Ramos (cell line): ENCODE data around the gene LDLRAD4.

Experiments
- in situ Hi-C: fragments of 300-500 bp; cut with MboI; formaldehyde crosslinking; loops from one replicate; pipeline ENCODE4 v1.14.3; 2022; ENCODE audit warnings: low sequenced_read_pairs; ENCODE audit not compliant: unreplicated experiment

Gene LDLRAD4

GRCh38 chr18:13278062-13278630, 59.6 kb downstream of the LDLRAD4 start:
- in situ Hi-C loops, result no loop called here

GRCh38 chr18:13279181-13280069, 60.9 kb downstream of the LDLRAD4 start:
- in situ Hi-C loops, result no loop called here

GRCh38 chr18:13280070-13280795, 61.7 kb downstream of the LDLRAD4 start:
- in situ Hi-C loops, result no loop called here

GRCh38 chr18:13281406-13281805, 62.8 kb downstream of the LDLRAD4 start:
- in situ Hi-C loops, result no loop called here

- in situ Hi-C loops, result no loop called here
Measured at GRCh38 chr18:13283746-13284145, 65.2 kb downstream of the LDLRAD4 start.

GRCh38 chr18:13284330-13285027, 65.9 kb downstream of the LDLRAD4 start:
- in situ Hi-C loops, result no loop called here

GRCh38 chr18:13285874-13286273, 67.3 kb downstream of the LDLRAD4 start:
- in situ Hi-C loops, result no loop called here

GRCh38 chr18:13286456-13287125, 68.0 kb downstream of the LDLRAD4 start:
- in situ Hi-C loops, result no loop called here

GRCh38 chr18:13287372-13287771, 68.8 kb downstream of the LDLRAD4 start:
- in situ Hi-C loops, result no loop called here

- in situ Hi-C loops, result no loop called here
Measured at GRCh38 chr18:13288509-13289133, 70.1 kb downstream of the LDLRAD4 start.

GRCh38 chr18:13289481-13290205, 71.1 kb downstream of the LDLRAD4 start:
- in situ Hi-C loops, result no loop called here

- in situ Hi-C loops, result no loop called here
Measured at GRCh38 chr18:13290856-13291271, 72.3 kb downstream of the LDLRAD4 start.

GRCh38 chr18:13291299-13291698, 72.7 kb downstream of the LDLRAD4 start:
- in situ Hi-C loops, result no loop called here

GRCh38 chr18:13291745-13292447, 73.3 kb downstream of the LDLRAD4 start:
- in situ Hi-C loops, result no loop called here

- in situ Hi-C loops, result no loop called here
Measured at GRCh38 chr18:13292736-13293135, 74.2 kb downstream of the LDLRAD4 start.

- in situ Hi-C loops, result no loop called here
Measured at GRCh38 chr18:13294309-13294708, 75.7 kb downstream of the LDLRAD4 start.

GRCh38 chr18:13295894-13296293, 77.3 kb downstream of the LDLRAD4 start:
- in situ Hi-C loops, result no loop called here

- in situ Hi-C loops, result no loop called here
Measured at GRCh38 chr18:13296867-13297574, 78.5 kb downstream of the LDLRAD4 start.
